HFFc6 (cell line): ENCODE data around the gene GCNT2. TPM values are rescaled to one million over a fixed set of nuclear protein-coding genes. Genes with fewer than 3 reads are reported as not detected.
"Not testable (repeated sequence)": the region's sequence is repeated elsewhere in the genome, so short reads cannot be mapped to it uniquely, and the experiment has no call there.

Experiments
- DNase-seq: peaks from one replicate; pipeline ENCODE4 v3.0.0-alpha.2; 2018
- H3K27ac Mint-ChIP-seq: 2 replicates; pipeline ENCODE4 v1.8.0; 2020; ENCODE audit warnings: mild to moderate bottlenecking, mixed read lengths
- H3K27me3 Mint-ChIP-seq: 2 replicates; pipeline ENCODE4 v1.8.0; 2021; ENCODE audit warnings: mild to moderate bottlenecking, moderate library complexity, mixed read lengths; ENCODE audit not compliant: insufficient read depth
- H3K36me3 Mint-ChIP-seq: 2 replicates; pipeline ENCODE4 v1.8.0; 2021; ENCODE audit warnings: low read depth, mixed read lengths
- H3K4me1 Mint-ChIP-seq: 2 replicates; pipeline ENCODE4 v1.8.0; 2020; ENCODE audit warnings: low read depth, mixed read lengths
- H3K4me3 Mint-ChIP-seq: 2 replicates; pipeline ENCODE4 v1.8.0; 2020; ENCODE audit warnings: mild to moderate bottlenecking, moderate library complexity, mixed read lengths
- H3K9me3 Mint-ChIP-seq: 2 replicates; pipeline ENCODE4 v1.8.0; 2020; ENCODE audit warnings: mild to moderate bottlenecking, mixed read lengths
- CTCF ChIP-seq: fragments of 200-600 bp; sonication (generic); IDR thresholded peaks from 2 replicates; pipeline ENCODE4 v1.5.0; 2021; ENCODE audit warnings: antibody characterized with exemption, mild to moderate bottlenecking
- total RNA-seq, 6 experiments: library from RNA; stranded (reverse); fragmentation: NEBNext Ultra II Directional; extraction: Animal tissue kit (Norgen Biotek cat#: 25700); gene quantifications; 2 replicates in 1 of 6; 3 replicates in 5 of 6; pipeline ENCODE4 v1.2.3, GENCODE V29; 2021

Gene GCNT2
- total RNA-seq, 6 experiments from 2014 or later: 0.14 to 7.1 (median 5.7) TPM

- H3K4me1 Mint-ChIP-seq: no peaks in the 10 kb centered on the region
These were observed 141.6 kb downstream of the GCNT2 start for GRCh38 chr6:10662742-10663141.

GRCh38 chr6:10665595-10665994, 144.4 kb downstream of the GCNT2 start:
- H3K4me3 Mint-ChIP-seq, DNase-seq, H3K36me3 Mint-ChIP-seq, H3K27ac Mint-ChIP-seq, H3K4me1 Mint-ChIP-seq, H3K9me3 Mint-ChIP-seq: not testable (repeated sequence)
- peaks cover 21% of the 10 kb centered on the region for H3K27me3 Mint-ChIP-seq

More at GRCh38 chr6:10662742-10663141, 141.6 kb downstream of the GCNT2 start:
- Mint-ChIP-seq H3K4me3 (no peak overlapping the region), H3K9me3 (peaks cover 7% of the 10 kb centered on the region), H3K27me3 (peaks cover 15% of the 10 kb centered on the region), H3K27ac (no peak overlapping the region), H3K36me3 (no peaks in the 10 kb centered on the region)
- DNase-seq: no peak
- no peak for TF ChIP-seq CTCF

GRCh38 chr6:10668126-10668917, 147.2 kb downstream of the GCNT2 start:
- TF ChIP-seq CTCF: no peak
- H3K4me1 Mint-ChIP-seq: no peaks in the 10 kb centered on the region
- DNase-seq: no peak
- no peaks in the 10 kb centered on the region; the same call in 1 of the 2 replicates for H3K9me3 Mint-ChIP-seq
- H3K36me3 Mint-ChIP-seq: no peaks in the 10 kb centered on the region
- H3K4me3 Mint-ChIP-seq: no peak overlapping the region
- H3K27me3 Mint-ChIP-seq: peaks cover 13% of the 10 kb centered on the region
- H3K27ac Mint-ChIP-seq: no peak overlapping the region

- H3K27me3 Mint-ChIP-seq: peaks cover 10% of the 10 kb centered on the region
- H3K27ac Mint-ChIP-seq: no peak overlapping the region
- no peak overlapping the region for H3K4me3 Mint-ChIP-seq
- no peaks in the 10 kb centered on the region for H3K36me3 Mint-ChIP-seq
- H3K9me3 Mint-ChIP-seq: no peaks in the 10 kb centered on the region
- TF ChIP-seq CTCF: no peak
- no peak for DNase-seq
- no peaks in the 10 kb centered on the region for H3K4me1 Mint-ChIP-seq
These were observed 155.3 kb downstream of the GCNT2 start for GRCh38 chr6:10676403-10676802.

GRCh38 chr6:10678456-10678855, 157.3 kb downstream of the GCNT2 start:
- Mint-ChIP-seq H3K36me3 (no peaks in the 10 kb centered on the region), H3K27ac (no peak overlapping the region)

More at GRCh38 chr6:10678456-10678855, 157.3 kb downstream of the GCNT2 start:
- Mint-ChIP-seq H3K9me3 (no peaks in the 10 kb centered on the region), H3K4me3 (no peak overlapping the region), H3K27me3 (peaks cover 2% of the 10 kb centered on the region), H3K4me1 (no peaks in the 10 kb centered on the region)
- DNase-seq: no peak
- TF ChIP-seq CTCF: no peak

Other genes starting within 250 kb of the GCNT2 start
- gene TFAP2A, start 106.3 kb upstream of the GCNT2 start, total RNA-seq: 10 to 100 TPM; 64.1 to 89.0 (median 83.8) TPM
- gene C6orf52, start 173.3 kb downstream of the GCNT2 start, total RNA-seq: not detected
- gene PAK1IP1, start 173.6 kb downstream of the GCNT2 start, total RNA-seq: 10 to 100 TPM; 18.2 to 23.1 (median 19.4) TPM
- gene TMEM14C, start 201.7 kb downstream of the GCNT2 start, total RNA-seq: 100 to 1,000 TPM; 140 to 158 (median 145) TPM
- 100 to 1,000 TPM in 1 of 6 experiments, 10 to 100 TPM in 5; 82.7 to 113 (median 96.7) TPM for gene TMEM14B, start 226.5 kb downstream of the GCNT2 start, total RNA-seq